NB4 (cell line): ENCODE results near the gene DNAH9.

ENCODE experiments used
- DNase-seq: peaks from one replicate; pipeline ENCODE4 v3.0.0; 2010; ENCODE audit warnings: low read depth
- H3K4me3 ChIP-seq: one replicate; pipeline ENCODE4 v1.5.1; 2011; ENCODE audit warnings: mild to moderate bottlenecking, low read depth, low read length, moderate library complexity
- MYC ChIP-seq: IDR thresholded peaks from 2 replicates; pipeline ENCODE4 v1.6.1; 2011; ENCODE audit warnings: low read depth, low read length
- POLR2A ChIP-seq: IDR thresholded peaks from 2 replicates; pipeline ENCODE4 v1.6.1; 2011; ENCODE audit warnings: mild to moderate bottlenecking; ENCODE audit not compliant: insufficient read length; ENCODE audit errors: extremely low read depth
- TF ChIP-seq, protein P1 (sequence below): IDR thresholded peaks from one replicate; pipeline ENCODE4 v1.5.1; 2012; ENCODE audit warnings: low read depth, low read length
- TF ChIP-seq, protein P2 (sequence below): IDR thresholded peaks from 2 replicates; pipeline ENCODE4 v1.6.1; 2011; ENCODE audit warnings: low read depth, low read length

The DNAH9 gene

DNA sequence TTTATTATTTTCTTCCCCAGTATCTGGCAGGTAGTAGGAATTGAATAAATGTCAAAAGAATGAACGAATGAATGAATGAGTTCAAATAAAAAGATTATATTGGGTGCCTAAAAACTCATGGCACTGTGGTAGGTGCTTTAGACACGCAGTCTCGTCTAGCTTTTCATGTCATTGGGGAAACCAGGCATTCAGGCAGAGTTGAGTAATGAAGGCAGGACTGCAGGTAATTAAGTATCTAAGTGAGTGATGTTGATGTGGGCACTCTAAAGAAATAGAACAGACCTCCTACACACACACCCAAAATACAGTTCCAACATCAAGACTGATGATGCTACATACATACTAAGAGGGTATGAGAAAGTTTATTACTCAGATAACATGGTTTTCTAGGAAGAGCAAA lies 302.4 kb downstream of the DNAH9 start:
- TF ChIP-seq POLR2A (no peak), MYC (no peak)
- TF ChIP-seq, protein P1, sequence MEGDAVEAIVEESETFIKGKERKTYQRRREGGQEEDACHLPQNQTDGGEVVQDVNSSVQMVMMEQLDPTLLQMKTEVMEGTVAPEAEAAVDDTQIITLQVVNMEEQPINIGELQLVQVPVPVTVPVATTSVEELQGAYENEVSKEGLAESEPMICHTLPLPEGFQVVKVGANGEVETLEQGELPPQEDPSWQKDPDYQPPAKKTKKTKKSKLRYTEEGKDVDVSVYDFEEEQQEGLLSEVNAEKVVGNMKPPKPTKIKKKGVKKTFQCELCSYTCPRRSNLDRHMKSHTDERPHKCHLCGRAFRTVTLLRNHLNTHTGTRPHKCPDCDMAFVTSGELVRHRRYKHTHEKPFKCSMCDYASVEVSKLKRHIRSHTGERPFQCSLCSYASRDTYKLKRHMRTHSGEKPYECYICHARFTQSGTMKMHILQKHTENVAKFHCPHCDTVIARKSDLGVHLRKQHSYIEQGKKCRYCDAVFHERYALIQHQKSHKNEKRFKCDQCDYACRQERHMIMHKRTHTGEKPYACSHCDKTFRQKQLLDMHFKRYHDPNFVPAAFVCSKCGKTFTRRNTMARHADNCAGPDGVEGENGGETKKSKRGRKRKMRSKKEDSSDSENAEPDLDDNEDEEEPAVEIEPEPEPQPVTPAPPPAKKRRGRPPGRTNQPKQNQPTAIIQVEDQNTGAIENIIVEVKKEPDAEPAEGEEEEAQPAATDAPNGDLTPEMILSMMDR = no peak
- TF ChIP-seq, protein P2, sequence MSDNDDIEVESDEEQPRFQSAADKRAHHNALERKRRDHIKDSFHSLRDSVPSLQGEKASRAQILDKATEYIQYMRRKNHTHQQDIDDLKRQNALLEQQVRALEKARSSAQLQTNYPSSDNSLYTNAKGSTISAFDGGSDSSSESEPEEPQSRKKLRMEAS = no peak
- DNase-seq = no peak
- no peak overlapping the region for H3K4me3 ChIP-seq

DNA sequence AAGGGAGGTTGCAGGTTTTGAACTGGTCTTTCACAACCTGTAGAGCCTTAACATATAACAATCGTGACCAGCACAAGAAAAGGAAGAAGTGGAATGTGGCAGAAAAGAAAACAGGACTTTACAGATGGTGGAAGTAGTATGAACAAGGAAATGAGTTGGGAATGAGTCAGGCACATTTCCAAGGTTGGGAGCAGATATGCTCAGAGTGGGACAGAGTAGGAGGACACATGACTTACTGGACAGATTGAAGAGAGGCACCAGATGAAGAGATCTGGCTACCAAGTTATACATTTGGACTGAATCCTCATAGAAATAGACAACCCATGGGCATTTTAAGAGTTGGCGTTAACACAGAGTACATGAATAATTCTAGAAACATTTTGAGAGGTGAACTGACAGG lies 303.7 kb downstream of the DNAH9 start:
- H3K4me3 ChIP-seq = no peak overlapping the region
- no peak for TF ChIP-seq MYC
- TF ChIP-seq POLR2A = no peak
- TF ChIP-seq, protein P1 = no peak
- TF ChIP-seq, protein P2 = no peak
- no peak for DNase-seq

DNA sequence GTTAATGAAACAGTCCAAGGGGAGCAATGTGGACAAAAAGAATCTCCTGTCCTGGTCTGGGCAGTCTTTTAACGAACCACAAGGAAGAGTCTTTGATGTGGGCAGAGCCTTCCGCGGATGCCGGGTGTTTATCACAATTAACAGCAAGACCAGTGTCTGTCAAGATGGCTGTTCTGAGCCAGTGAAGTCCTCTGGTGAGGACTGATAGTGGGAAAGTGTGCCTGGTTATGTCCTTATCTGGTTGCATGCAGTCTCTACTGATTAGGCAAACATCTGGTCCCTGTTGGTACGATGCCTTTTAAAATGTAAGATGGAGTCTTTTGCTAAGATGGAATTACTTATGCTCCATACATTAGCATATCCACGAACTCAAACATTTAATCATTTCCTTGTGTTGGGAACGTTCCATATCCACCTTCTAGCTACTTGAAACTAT lies 310.5 kb downstream of the DNAH9 start:
- no peak overlapping the region for H3K4me3 ChIP-seq
- TF ChIP-seq MYC (no peak), POLR2A (no peak)
- TF ChIP-seq, protein P2 = no peak
- TF ChIP-seq, protein P1 = no peak
- no peak for DNase-seq

DNA sequence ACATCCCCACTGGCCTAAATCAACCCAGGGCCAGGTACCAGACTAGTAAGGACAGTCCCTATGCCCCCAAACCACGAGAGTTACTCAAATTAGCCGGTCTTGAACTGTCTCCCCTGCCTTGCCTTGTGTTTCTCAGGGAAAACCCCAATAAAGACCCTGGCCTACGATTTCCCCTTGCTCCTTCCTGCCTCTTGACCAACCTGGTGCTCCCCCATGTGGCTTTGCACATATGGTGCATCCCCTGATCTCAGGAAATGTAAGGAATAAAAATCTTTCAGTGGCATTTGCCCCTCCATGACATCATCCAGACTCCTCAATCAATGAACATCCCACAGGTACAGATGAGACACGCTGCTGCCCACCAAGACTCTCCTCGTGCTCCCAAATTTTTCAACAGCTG lies 311.1 kb downstream of the DNAH9 start:
- peak; percentile 16 for DNase-seq
- TF ChIP-seq, protein P1 = peak; percentile 37
- no peak for TF ChIP-seq POLR2A
- no peak for TF ChIP-seq MYC
- TF ChIP-seq, protein P2 = no peak
- H3K4me3 ChIP-seq = no peak overlapping the region

DNA sequence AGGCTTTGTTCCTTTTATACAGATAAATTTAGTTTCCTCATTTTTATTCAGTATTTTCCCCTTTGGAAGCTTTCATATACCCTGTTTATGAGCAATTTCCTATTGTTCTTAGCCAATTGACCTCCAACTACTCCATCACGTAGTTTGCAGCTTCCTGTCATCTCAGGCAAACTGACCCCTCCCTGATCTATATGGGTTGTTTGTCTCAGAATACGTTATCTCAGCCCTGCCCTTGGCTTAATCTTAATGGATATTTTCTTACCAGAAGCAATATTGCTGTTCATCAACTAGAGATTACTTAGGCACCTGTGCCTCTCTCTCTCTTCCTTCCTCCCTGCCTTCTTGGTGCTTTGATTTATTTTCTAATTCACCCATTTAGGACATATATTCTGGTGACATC lies 317.8 kb downstream of the DNAH9 start:
- DNase-seq = no peak
- TF ChIP-seq, protein P2 = no peak
- TF ChIP-seq POLR2A (no peak), MYC (no peak)
- H3K4me3 ChIP-seq = no peak overlapping the region

DNA sequence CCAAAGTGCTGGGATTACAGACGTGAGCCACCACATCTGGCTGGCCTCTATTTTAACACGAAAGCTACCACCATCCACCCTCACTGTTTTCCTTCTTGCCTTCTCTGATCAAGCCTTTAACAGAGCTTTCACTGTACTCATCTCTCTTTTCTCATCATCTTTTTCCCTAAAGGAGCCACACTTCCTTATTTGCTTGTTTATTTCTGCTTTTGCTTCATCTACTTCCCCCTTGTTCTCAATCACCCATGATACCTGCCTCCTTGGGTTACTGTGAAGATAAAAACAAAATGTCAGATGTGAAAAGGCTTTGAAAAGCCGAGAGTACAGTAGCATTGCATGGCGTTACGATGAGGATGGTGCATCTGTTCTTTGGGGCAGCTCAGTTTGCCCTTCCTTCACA lies 319.1 kb downstream of the DNAH9 start:
- H3K4me3 ChIP-seq = no peak overlapping the region
- TF ChIP-seq MYC (no peak), POLR2A (no peak)
- TF ChIP-seq, protein P2 = no peak
- TF ChIP-seq, protein P1 = no peak
- no peak for DNase-seq
